GM18873 (cell line): Measurements from ENCODE around the gene BACH2.
"Not testable (repeated sequence)": the region's sequence is repeated elsewhere in the genome, so short reads cannot be mapped to it uniquely, and the experiment has no call there.

ENCODE experiments used
- ATAC-seq: cut with Tn5 transposase; IDR thresholded peaks from one replicate; pipeline ENCODE4 v1.9.1; 2021; ENCODE audit warnings: mild to moderate bottlenecking, moderate library complexity, moderate number of reproducible peaks; ENCODE audit not compliant: unreplicated experiment, low FRiP score

BACH2 gene

DNA sequence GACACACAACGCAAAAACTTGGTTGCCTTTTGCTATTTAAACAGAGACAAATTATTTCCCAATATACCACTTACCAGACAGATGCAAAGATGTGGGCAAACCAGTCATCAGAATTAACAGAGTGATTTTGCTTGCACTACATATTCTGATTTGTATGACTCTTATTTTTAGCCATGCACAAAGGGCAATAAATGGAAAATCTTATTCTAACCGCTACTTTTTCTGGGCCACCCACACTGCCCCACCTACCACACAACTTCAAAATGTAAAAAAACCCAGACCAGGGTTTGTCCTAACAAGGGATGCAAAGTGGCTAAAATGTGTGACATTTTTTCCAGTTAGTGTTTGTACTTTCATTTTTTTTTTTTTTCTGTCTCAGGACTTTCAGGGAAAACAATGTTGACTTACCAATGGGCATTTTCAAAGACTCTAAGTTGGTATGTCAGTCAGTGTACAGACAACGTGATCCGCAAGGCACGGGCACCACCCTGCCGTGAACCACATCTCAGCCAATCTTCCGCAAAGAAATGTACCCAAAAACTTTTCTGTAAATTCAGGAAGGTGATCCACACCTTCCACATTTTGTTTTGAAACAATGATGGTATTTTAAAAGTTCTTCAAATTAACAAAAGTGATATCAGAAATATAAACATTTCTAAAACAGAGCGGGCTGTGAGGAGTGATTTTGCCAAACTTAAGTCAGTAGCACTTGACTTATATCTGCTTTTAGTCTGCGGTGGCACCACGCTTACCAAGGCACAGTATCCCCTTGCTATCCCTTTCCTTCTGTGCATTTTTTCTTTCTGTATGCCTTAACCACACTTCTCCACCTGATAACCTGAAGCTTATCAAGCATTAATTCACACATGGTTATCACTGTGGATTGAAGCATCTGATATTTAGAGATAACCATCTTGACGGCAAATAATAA is 216.8 kb downstream of the BACH2 start:
- no peak for ATAC-seq

DNA sequence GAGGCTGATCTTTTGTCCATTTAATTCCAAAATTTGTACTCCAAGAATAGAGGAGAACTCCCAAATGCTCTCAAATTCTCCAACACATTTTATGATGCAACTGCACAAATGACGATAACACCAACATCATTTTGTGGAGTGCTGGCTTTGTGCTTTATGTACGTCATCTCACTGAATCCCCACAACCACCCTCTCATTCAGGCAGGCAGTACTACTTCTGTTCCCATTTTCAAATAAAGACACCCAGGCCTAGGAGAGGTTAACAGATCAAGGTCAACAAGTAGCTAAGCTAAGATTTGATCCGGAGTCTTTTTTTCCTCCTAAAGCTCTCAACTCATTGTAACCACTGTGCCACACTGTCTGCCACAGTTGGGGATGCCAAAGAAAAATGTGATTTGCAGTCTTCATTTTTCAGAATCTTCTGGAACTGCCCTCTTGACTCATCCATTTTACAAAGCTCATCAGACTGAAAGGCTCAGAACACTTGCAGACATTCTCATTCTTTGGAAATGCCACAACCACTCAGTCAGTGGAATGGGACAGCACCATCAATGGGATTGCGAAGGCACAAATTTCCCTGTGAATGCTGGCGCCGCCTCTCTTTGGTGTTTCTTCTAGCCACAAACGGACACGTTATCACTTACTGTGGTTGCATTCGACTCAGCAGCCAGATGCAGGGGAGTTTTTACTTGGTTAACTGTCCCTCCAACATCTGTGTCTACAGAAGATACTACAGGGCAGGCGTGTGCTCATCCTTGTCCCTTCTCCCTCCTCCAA is 217.9 kb downstream of the BACH2 start:
- ATAC-seq = no peak

DNA sequence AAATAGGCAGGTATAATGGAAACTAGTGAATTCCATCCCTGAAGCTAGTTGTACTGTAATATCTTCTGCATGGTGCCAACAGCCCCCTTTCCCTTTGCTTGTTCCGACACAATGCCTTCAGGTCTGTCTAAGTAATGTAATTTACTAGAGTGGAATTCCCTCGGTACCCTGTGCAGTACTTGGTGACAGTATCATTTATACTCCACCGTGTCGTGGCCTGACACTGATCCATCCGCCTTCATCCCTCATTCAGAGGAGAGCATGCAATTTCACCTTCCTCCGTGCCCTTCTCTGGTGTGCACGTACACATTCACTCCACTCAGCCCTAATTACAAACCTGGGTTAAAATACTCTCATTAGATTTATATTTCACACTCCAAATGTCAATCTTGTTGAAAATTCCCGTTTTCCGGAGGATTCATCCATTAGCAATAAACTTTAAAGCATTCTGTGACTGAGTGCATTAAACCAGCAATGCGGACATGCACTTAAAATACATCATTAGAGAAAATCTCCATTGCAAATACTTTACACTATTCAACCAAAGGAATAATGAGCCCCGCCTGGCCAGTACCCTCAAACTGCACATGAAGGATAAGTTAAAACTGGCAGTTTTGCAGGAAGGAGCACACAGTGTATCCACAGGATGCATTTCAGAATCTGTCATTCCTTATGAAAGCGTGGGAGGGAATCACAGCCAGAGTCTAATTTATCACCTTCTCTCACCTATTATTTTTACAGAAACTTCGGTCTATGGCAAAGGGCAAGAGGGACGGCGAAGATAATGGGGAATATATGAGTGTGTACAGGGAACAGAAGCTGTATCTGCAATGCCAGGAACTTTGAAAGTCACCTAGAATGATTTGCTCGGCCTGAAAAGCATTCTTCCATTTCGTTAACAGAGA is 219.9 kb downstream of the BACH2 start:
- no peak for ATAC-seq

DNA sequence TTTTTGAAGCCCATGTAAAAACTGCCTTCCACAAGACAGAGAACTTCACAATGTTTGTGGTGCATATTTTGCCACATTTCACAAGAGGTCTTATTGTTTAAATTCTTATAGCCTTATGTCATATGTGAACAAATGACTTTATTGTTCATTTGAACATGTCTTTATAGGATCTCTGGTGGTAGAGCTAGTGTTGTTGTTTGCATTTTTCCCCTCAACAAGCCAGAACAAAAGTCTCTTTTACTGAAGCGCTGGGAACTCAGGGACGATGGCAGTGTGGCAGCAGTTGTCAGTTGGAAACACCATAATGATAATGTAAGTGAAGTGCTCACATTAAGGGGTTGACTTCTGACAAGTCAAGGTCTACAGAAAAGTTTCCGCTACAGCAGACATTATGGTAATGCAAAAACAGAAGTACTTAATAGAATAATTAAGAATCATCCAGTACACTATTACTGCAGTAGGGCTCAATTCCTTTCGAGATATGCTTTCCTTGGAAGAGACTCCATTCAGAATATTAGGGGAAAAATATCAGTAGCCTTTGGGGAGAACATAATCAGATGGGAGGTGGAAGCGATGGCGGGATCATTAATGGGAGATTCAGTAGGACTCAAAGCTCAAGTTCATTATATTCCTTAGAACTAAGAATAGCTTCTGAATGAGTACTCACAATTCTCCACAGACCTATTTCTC is 222.3 kb downstream of the BACH2 start:
- no peak for ATAC-seq

DNA sequence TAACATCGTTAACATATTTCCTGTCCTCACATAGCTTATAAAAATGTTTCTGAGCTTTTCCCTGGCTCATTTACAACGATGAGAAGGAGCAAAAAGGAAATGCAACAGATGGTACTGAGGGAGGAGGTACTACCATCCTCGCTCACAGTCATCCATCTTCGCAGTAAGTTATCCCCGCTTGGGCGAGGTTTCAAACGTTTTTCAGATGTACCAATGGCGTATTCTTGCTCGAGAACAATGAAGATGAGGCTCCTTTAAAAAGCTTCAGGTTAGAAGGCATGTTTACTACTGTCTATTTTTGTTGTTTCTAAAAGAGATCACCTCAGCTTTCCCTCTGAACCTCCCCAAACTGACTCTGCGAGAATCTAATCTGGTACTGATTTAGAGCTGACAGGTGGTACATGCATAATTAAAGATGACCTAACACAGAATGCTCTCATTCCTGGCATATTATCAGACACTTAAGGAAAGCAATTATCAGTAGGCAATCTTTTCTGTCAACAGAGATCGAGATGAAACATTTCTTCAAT is 223.6 kb downstream of the BACH2 start:
- no peak for ATAC-seq

DNA sequence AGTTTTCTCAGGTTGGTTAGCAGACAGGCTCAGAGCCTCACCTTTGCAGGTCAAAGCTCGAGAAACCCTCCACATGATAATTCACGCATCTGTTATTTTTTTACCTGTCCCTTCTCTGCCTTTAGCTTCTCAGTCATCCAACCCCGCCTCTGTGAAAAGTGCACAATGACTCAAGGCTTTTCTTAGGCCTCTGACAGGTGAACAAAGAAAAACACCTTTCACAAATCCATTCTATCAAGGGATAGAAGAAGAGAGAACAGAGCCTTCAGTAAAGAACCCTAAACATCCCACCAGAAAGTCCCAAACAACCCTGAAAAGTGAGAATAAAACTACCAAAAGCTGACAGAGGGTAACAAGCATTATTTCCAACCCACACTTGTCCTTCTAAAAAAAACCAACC is 224.1 kb downstream of the BACH2 start:
- ATAC-seq = no peak

DNA sequence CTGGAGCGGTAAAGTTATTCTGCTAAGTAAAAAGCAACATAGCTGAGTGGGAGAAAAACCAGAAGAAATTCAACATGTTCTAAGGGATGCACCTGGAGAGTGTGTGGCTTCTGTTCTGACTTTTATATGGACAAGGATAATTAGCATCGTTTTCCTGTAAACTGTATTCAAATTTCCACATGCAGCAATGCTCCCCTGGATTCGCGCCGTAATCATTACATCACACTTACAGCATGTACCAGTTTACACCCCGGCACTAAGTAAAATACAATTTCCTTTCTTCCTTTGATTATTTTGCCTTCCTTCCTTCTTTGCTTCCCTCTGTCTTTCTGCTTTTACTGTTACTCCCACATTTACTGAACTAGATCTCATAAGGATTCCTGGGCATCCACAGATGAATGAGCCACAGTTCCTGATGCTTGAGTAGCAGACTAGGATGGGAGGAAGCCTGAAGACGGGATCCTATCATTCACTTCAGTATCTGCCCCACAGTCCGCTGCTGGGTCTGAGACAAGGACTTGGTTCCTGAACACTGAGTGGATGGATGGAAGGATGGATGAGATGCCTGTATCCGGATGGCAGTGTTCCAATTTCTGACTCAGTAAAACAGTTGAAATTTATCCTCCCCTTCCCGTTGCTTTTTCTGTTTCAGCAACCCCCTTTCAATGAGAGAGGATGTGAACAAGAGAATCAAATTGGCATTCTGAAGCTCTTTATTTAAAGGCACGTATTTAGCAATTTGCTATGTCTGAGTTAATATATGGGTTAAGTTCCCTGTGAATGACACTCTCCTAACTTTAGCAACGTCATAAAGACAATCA is 227.7 kb downstream of the BACH2 start:
- ATAC-seq = no peak

DNA sequence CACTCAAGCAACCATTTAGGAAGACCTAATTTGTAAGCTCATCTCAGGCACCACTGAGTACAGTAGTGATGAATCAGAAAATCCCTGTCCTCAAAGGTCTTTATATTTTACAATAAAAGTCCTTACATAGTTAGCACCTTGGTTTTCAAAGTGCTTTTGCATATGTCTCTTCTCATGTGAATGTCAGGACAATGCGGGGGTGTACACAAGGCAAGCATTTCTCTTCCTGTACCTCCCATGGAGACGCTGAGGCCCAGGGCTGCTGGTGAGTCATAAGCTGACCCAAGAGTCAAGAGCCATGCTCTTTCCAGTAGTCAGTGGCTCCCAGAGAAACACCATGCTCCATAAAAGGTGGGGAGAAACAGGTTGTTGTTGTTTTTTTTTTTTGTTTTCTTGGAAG is 228.4 kb downstream of the BACH2 start:
- no peak for ATAC-seq

DNA sequence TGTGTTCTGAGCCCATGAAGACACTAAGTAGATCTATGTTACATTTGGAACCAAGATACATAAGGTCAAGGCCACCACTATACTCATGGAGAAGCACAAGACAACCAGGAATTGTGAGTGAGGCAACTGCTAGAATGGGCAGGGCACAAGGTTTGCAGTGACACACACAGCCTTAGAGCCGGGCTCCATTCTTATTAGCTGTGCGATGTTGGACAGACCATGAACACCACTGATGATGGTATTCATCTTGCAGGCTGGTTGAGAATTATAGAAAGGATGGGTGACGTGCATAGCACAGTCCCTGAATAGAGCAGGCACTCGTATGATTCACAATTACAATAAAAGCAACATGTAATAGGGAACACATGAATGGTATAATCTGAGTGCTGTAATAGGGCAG is 229.9 kb downstream of the BACH2 start:
- no peak for ATAC-seq

DNA sequence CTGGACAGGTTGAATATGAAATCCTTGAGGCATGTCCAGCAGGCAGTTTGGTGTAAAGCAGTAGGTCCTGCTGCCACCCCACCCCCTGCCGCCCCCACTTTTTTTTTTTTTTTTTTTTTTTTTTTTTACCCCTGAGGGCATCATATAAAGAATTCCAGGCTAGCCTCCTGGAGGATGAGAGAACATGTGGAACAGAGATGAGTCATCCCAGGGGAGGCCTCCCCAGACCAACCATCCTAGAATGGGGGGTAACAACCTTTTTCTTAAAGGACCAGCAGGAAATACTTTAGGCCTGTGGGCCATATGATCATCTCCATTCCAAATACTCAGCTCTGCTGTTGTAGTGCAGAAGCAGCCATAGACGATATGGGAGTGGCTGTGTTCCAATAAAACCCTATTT is 231.5 kb downstream of the BACH2 start:
- ATAC-seq = no peak

DNA sequence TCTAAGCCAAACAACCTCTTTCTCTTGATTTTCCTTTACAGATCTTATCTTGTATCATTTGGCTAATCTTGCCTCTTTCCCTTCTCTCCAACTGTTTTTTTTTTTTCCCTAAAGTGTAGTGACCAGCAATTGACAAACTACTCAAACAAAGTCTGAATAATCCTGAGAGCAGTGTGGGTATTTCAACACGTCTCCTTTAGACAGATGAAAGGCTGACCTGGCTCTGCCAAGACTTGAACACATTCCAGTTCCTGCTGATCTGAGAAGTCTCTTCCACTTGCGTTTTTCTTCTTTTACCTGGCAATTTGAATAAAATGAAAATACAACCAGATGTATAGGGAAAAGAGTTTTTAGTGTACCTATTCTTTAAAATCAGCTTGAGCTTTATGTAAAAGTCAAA is 234.0 kb downstream of the BACH2 start:
- no peak for ATAC-seq

DNA sequence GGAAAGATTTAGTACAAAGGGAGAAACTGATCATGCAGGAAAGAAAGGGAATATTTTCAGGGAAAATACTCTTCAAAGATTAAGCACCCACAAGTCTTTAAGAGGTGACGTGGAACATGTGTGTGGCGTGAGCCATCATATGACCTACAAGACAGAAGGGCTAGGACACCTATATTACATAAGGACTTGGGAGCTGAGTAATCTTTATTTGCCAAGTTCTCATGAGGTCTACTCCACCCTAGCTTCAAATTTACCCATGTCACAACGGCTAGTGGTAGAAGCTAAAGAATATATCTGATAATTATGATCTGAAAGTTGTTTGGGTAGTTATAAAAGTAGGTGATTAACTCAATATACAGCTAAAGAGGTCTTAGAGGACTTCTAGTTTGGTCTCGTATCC is 234.6 kb downstream of the BACH2 start:
- no peak for ATAC-seq

DNA sequence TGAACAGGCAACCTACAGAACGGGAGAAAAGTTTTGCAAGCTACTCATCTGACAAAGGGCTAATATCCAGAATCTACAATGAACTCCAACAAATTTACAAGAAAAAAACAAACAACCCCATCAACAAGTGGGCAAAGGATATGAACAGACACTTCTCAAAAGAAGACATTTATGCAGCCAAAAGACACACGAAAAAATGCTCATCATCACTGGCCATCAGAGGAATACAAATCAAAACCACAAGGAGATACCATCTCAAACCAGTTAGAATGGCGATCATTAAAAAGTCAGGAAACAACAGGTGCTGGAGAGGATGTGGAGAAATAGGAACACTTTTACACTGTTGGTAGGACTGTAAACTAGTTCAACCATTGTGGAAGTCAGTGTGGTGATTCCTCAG is 237.5 kb downstream of the BACH2 start:
- not testable (repeated sequence) for ATAC-seq

DNA sequence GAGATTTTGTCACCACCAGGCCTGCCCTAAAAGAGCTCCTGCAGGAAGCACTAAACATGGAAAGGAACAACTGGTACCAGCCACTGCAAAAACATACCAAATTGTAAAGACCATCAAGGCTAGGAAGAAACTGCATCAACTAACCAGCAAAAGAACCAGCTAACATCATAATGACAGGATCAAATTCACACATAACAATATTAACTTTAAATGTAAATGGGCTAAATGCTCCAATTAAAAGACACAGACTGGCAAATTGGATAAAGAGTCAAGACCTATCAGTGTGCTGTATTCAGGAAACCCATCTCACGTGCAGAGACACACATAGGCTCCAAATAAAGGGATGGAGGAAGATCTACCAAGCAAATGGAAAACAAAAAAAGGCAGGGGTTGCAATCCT is 240.7 kb downstream of the BACH2 start:
- ATAC-seq = not testable (repeated sequence)

DNA sequence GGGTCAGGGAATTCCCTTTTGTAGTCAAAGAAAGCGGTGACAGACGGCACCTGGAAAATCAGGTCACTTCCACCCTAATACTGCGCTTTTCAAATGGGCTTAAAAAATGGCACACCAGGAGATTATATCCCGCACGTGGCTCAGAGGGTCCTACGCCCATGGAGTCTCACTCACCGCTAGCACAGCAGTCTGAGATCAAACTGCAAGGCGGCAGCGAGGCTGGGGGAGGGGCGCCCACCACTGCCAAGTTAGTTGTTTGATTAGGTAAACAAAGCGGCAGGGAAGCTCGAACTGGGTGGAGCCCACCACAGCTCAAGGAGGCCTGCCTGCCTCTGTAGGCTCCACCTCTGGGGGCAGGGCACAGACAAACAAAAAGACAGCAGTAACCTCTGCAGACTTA is 242.4 kb downstream of the BACH2 start:
- not testable (repeated sequence) for ATAC-seq

DNA sequence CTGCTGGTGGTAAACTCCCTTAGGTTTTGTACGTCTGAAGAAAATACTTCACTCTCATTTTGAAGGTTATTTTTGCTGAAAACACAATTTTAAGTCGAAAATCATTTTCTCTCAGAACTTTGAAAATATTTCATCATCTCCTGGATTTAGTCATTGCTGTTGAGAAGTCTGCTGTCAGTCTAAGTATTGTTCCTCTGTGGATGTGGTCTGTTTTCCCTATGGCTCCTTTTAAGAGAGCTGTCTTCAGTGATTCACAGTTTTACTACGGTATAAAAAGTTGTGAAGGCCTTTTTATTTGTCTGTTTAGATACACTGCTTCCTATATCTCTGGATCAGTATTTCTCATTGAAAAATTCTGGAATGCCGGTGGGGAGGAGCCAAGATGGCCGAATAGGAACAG is 243.0 kb downstream of the BACH2 start:
- no peak for ATAC-seq

DNA sequence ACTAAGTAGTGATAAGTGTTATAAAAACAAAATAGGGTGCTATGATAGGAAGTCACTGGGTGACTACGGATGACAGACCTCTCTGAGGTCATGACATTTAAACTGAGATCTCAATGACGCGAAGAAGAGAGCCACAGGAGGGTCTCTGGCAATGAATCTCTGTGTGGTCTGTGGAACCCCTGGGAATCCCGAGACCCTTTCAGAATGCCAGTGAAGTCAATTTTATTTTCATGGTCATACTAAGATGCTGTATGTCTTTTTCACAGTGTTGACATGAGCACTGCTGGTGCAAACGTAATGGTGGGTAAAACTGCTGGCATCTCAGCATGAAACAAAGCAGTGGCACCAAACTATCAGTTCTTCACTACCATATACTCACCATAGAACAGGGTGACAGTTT is 247.3 kb downstream of the BACH2 start:
- ATAC-seq = no peak

DNA sequence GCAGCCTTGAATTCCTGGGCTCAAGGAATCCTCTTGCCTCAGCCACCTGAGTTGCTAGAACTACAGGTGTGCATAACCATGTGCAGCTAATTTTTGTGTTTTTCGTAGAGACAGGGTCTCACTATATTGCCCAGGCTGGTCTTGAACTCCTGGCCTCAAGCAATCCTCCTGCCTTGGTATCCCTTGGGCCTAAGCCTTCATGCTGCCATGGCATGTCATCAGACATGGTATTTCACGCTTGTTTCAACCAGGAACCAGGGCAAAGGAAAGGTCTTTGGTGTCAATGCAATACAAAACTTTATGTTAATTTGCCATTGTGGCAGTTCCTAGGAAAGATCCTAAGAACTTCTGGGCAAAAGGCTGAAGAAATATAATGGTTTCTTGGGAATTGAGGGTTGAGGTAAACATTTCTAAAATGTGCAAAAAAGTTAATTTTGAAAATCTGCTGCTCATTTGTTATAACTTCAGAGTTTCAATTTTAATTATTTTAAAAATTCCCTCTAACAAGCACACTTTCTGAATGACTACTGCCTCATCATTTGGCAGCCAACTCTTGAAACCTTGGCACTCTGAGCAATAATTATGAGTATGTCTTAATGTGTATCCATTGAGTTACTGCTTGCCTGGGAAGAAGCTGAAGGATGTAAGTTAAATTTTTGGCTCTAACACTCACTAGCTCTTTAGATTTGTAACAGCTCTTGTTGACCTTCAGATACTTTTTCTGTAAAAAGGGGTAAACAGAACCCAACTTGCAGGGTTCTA is 248.3 kb downstream of the BACH2 start:
- no peak for ATAC-seq
